HEK293T (cell line): Measurements from ENCODE around the gene THOC7.

Experiments used
- BHLHE40 ChIP-seq: fragments of 450-650 bp; IDR thresholded peaks from 2 replicates; pipeline ENCODE4 v1.6.1; 2016; ENCODE audit warnings: mild to moderate bottlenecking, moderate library complexity, borderline replicate concordance
- CTBP1 ChIP-seq: fragments of 450-650 bp; IDR thresholded peaks from 2 replicates; pipeline ENCODE4 v1.6.1; 2016; ENCODE audit warnings: borderline replicate concordance
- ELF4 ChIP-seq: fragments of 450-650 bp; IDR thresholded peaks from 2 replicates; pipeline ENCODE4 v1.6.1; 2017; ENCODE audit warnings: antibody characterized with exemption
- FOXA1 ChIP-seq: fragments of 450-650 bp; IDR thresholded peaks from 2 replicates; pipeline ENCODE4 v1.6.1; 2016; ENCODE audit warnings: mild to moderate bottlenecking
- FOXM1 ChIP-seq: fragments of 450-650 bp; IDR thresholded peaks from 2 replicates; pipeline ENCODE4 v1.6.1; 2017; ENCODE audit warnings: mild to moderate bottlenecking, borderline replicate concordance
- L3MBTL2 ChIP-seq: fragments of 450-650 bp; conservative IDR thresholded peaks from 2 replicates; pipeline ENCODE4 v1.6.1; 2016; ENCODE audit warnings: mild to moderate bottlenecking
- LEF1 ChIP-seq: fragments of 450-650 bp; IDR thresholded peaks from 2 replicates; pipeline ENCODE4 v1.6.1; 2017; ENCODE audit warnings: mild to moderate bottlenecking, borderline replicate concordance
- NFRKB ChIP-seq: fragments of 450-650 bp; IDR thresholded peaks from 2 replicates; pipeline ENCODE4 v1.6.1; 2016; ENCODE audit warnings: mild to moderate bottlenecking, moderate library complexity
- PKNOX1 ChIP-seq: fragments of 450-650 bp; IDR thresholded peaks from 2 replicates; pipeline ENCODE4 v1.6.1; 2016
- SP1 ChIP-seq: fragments of 450-650 bp; IDR thresholded peaks from 2 replicates; pipeline ENCODE4 v1.6.1; 2017
- SUZ12 ChIP-seq: fragments of 450-650 bp; IDR thresholded peaks from 2 replicates; pipeline ENCODE4 v1.6.1; 2016; ENCODE audit warnings: mild to moderate bottlenecking
- TARDBP ChIP-seq: fragments of 450-650 bp; IDR thresholded peaks from 2 replicates; pipeline ENCODE4 v1.6.1; 2016

- peak; percentile 48; the same call in 1 of the 2 replicates for TF ChIP-seq PKNOX1
- no peak for TF ChIP-seq TARDBP
- TF ChIP-seq BHLHE40, result no peak
- no peak for TF ChIP-seq SP1
- no peak for TF ChIP-seq CTBP1
- no peak for TF ChIP-seq L3MBTL2
- TF ChIP-seq LEF1, result no peak
- TF ChIP-seq ELF4, result no peak
- TF ChIP-seq FOXM1, result no peak
- TF ChIP-seq NFRKB, result no peak
- TF ChIP-seq FOXA1, result no peak
- no peak for TF ChIP-seq SUZ12
These were observed 45.2 kb upstream of the THOC7 start for GRCh38 chr3:63908776-63909175.
